Measurements from ENCODE around the gene AMOT.

AMOT gene

DNA sequence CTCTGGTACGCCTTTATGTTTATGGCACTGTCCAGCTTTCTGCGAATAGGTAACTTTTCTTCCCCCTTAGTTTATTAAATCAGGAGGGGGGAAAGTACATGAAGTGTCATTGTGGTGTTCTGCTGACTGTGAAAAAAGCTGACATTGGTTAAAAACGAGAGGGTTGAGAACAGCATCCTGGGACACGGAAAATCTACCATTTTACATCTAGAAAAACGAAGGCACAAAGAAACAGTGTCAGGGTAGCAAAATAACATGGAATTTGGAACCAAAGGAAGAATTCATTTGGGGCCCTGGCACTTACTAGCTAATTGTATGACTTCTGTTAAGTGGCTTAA, 1.2 kb upstream of the AMOT start:
- TF ChIP-seq EZH2phosphoT487 (IDR thresholded peaks at IDR 0.05; ENCODE audit: borderline replicate concordance), result no peak
- TF ChIP-seq, protein P1, sequence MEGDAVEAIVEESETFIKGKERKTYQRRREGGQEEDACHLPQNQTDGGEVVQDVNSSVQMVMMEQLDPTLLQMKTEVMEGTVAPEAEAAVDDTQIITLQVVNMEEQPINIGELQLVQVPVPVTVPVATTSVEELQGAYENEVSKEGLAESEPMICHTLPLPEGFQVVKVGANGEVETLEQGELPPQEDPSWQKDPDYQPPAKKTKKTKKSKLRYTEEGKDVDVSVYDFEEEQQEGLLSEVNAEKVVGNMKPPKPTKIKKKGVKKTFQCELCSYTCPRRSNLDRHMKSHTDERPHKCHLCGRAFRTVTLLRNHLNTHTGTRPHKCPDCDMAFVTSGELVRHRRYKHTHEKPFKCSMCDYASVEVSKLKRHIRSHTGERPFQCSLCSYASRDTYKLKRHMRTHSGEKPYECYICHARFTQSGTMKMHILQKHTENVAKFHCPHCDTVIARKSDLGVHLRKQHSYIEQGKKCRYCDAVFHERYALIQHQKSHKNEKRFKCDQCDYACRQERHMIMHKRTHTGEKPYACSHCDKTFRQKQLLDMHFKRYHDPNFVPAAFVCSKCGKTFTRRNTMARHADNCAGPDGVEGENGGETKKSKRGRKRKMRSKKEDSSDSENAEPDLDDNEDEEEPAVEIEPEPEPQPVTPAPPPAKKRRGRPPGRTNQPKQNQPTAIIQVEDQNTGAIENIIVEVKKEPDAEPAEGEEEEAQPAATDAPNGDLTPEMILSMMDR (conservative IDR thresholded peaks at IDR 0.05; ENCODE audit: low read length), result no peak
- H3K4me3 ChIP-seq (ENCODE audit: low read length, poor library complexity, severe bottlenecking), result peak overlapping the region; percentile 80
- peaks cover 32% of the 10 kb centered on the region for H3K4me1 ChIP-seq (ENCODE audit: insufficient read depth, low read length, poor library complexity, severe bottlenecking)
- H3K27me3 ChIP-seq (ENCODE audit: insufficient read depth, low read length, poor library complexity, severe bottlenecking), result no peaks in the 10 kb centered on the region
- H3K9ac ChIP-seq (ENCODE audit: low read depth, low read length, poor library complexity, severe bottlenecking), result peak overlapping the region; percentile 58
- peak overlapping the region; percentile 72 for H2AFZ ChIP-seq (ENCODE audit: low read length)
- no peaks in the 10 kb centered on the region for H3K36me3 ChIP-seq (ENCODE audit: insufficient read depth, low read length)
- no peaks in the 10 kb centered on the region for H3F3A ChIP-seq (ENCODE audit: low read depth)
- no peaks in the 10 kb centered on the region for H3K9me2 ChIP-seq (replicated peaks; ENCODE audit: low read depth, low read length)
- no peaks in the 10 kb centered on the region for H3K9me3 ChIP-seq (ENCODE audit: insufficient read depth, low read depth, low read length)
- H3K79me2 ChIP-seq (ENCODE audit: insufficient read depth, low read length), result peaks cover 35% of the 10 kb centered on the region
- H4K20me1 ChIP-seq (ENCODE audit: insufficient read depth, low read length, poor library complexity, severe bottlenecking), result peaks cover 3% of the 10 kb centered on the region
- H3K4me2 ChIP-seq (ENCODE audit: low read depth, low read length, poor library complexity, severe bottlenecking), result peak overlapping the region; percentile 81

DNA sequence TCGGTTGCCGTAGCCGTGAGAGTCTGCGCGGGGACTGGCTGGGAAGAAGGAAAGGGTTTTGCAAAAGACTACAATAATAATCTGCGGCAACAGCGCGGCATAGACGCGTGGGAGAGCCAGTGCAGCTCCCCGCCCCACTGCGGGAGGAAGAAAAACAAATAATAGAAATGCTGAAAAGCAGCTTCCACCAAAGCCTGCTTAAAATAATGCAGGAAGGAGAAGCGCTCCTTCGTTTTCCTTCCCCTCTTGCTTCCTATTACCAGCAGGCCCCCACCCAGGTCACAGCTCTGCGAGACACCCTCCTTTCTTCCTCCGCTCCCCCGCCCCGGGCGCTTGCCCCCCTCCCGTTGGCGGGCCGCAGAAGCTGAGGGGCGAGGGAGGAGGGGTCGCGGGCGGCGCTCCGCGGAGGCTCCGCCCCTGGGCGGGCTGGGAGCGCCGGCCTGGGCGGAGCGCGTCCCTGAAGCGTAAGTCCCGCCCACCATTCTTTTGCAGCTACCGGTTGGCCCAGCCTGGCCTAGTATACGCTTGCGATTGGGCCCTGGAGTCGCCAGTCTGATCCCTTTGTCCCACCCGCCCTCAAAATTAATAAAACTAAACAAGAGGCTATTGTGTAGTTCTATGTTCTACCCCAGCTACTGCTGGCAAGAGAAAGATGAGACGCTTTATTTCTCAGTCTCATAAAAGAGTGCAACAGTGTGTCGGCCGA, 636 bp upstream of the AMOT start:
- Histone ChIP-seq H4K20me1 (ENCODE audit: insufficient read depth, low read length, poor library complexity, severe bottlenecking) (peaks cover 3% of the 10 kb centered on the region), H3K9me3 (ENCODE audit: insufficient read depth, low read depth, low read length) (no peaks in the 10 kb centered on the region), H3K27me3 (ENCODE audit: insufficient read depth, low read length, poor library complexity, severe bottlenecking) (no peaks in the 10 kb centered on the region), H3K36me3 (ENCODE audit: insufficient read depth, low read length) (no peaks in the 10 kb centered on the region), H2AFZ (ENCODE audit: low read length) (peak overlapping the region; percentile 89), H3K9me2 (replicated peaks; ENCODE audit: low read depth, low read length) (no peaks in the 10 kb centered on the region), H3K4me2 (ENCODE audit: low read depth, low read length, poor library complexity, severe bottlenecking) (peak overlapping the region; percentile 81), H3K9ac (ENCODE audit: low read depth, low read length, poor library complexity, severe bottlenecking) (peak overlapping the region; percentile 92), H3K4me1 (ENCODE audit: insufficient read depth, low read length, poor library complexity, severe bottlenecking) (peaks cover 37% of the 10 kb centered on the region), H3F3A (ENCODE audit: low read depth) (no peaks in the 10 kb centered on the region), H3K4me3 (ENCODE audit: low read length, poor library complexity, severe bottlenecking) (peak overlapping the region; percentile 80), H3K79me2 (ENCODE audit: insufficient read depth, low read length) (peaks cover 40% of the 10 kb centered on the region)
- TF ChIP-seq, protein P1 (conservative IDR thresholded peaks at IDR 0.05; ENCODE audit: low read length), result no peak
- no peak for TF ChIP-seq EZH2phosphoT487 (IDR thresholded peaks at IDR 0.05; ENCODE audit: borderline replicate concordance)

DNA sequence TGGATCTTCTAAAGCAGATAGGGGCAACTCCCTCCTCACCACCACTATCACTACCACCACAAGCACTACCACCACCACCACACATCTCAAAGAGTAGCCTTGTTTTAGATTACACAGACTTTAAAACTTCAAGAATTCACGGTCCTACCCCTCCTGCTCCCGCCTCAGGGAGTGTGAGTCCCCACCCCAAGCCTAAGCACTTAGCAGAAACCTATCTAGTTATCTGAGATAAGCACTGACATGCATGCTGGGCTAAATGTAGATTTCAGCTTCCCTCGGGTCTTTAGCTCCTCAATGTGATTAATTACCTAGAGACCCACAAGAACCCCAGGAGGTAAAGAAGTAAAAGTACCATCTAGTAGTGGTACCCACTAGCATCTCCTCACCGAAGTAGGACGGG, 775 bp downstream of the AMOT start:
- peak overlapping the region; percentile 80 for H3K4me3 ChIP-seq (ENCODE audit: low read length, poor library complexity, severe bottlenecking)
- H3K27me3 ChIP-seq (ENCODE audit: insufficient read depth, low read length, poor library complexity, severe bottlenecking), result no peaks in the 10 kb centered on the region
- no peaks in the 10 kb centered on the region for H3K36me3 ChIP-seq (ENCODE audit: insufficient read depth, low read length)
- H3K9ac ChIP-seq (ENCODE audit: low read depth, low read length, poor library complexity, severe bottlenecking), result peak overlapping the region; percentile 88
- no peaks in the 10 kb centered on the region for H3K9me3 ChIP-seq (ENCODE audit: insufficient read depth, low read depth, low read length)
- peak overlapping the region; percentile 87 for H3K4me2 ChIP-seq (ENCODE audit: low read depth, low read length, poor library complexity, severe bottlenecking)
- H3F3A ChIP-seq (ENCODE audit: low read depth), result no peaks in the 10 kb centered on the region
- TF ChIP-seq EZH2phosphoT487 (IDR thresholded peaks at IDR 0.05; ENCODE audit: borderline replicate concordance), result no peak
- TF ChIP-seq, protein P1 (conservative IDR thresholded peaks at IDR 0.05; ENCODE audit: low read length), result no peak
- peaks cover 3% of the 10 kb centered on the region for H4K20me1 ChIP-seq (ENCODE audit: insufficient read depth, low read length, poor library complexity, severe bottlenecking)
- H2AFZ ChIP-seq (ENCODE audit: low read length), result peak overlapping the region; percentile 63
- peaks cover 48% of the 10 kb centered on the region for H3K79me2 ChIP-seq (ENCODE audit: insufficient read depth, low read length)
- no peaks in the 10 kb centered on the region for H3K9me2 ChIP-seq (replicated peaks; ENCODE audit: low read depth, low read length)
- peaks cover 41% of the 10 kb centered on the region for H3K4me1 ChIP-seq (ENCODE audit: insufficient read depth, low read length, poor library complexity, severe bottlenecking)

Data from Loucy (cell line).